Panc1 (cell line): ENCODE data around the gene TSHZ2.

Experiments
- CTCF ChIP-seq: fragments of 450-650 bp; IDR thresholded peaks from 2 replicates; pipeline ENCODE4 v1.5.1; 2017; ENCODE audit warnings: mild to moderate bottlenecking
- SIN3A ChIP-seq: IDR thresholded peaks from 2 replicates; pipeline ENCODE4 v1.6.1; 2012; ENCODE audit warnings: low read depth, mild to moderate bottlenecking, low read length, moderate library complexity, borderline replicate concordance; ENCODE audit not compliant: insufficient read depth

GRCh38 chr20:53389516-53390300 lies 417.6 kb downstream of the TSHZ2 start:
- TF ChIP-seq SIN3A (no peak), CTCF (no peak)
